Progenitor cell of endocrine pancreas (in vitro differentiated cells): ENCODE data around the gene SORCS2. TPM values are rescaled to one million over a fixed set of nuclear protein-coding genes. Genes with fewer than 3 reads are reported as not detected.

Experiments
- DNase-seq: peaks from one replicate; pipeline ENCODE4 v3.0.0; 2021; ENCODE audit warnings: low spot score; ENCODE audit not compliant: unreplicated experiment
- H3K27ac Mint-ChIP-seq: 2 replicates; pipeline ENCODE4 v1.8.0; 2021; ENCODE audit warnings: mild to moderate bottlenecking, moderate library complexity, mixed read lengths
- H3K27me3 Mint-ChIP-seq: 2 replicates; pipeline ENCODE4 v1.8.0; 2021; ENCODE audit warnings: mixed read lengths
- H3K36me3 Mint-ChIP-seq: 2 replicates; pipeline ENCODE4 v1.8.0; 2022; ENCODE audit warnings: mixed read lengths; ENCODE audit not compliant: insufficient read depth
- H3K4me1 Mint-ChIP-seq: 2 replicates; pipeline ENCODE4 v1.8.0; 2021; ENCODE audit warnings: low read depth, mixed read lengths
- H3K4me3 Mint-ChIP-seq: 2 replicates; pipeline ENCODE4 v1.8.0; 2021; ENCODE audit warnings: low read depth, mild to moderate bottlenecking, moderate library complexity, mixed read lengths
- H3K9me3 Mint-ChIP-seq: 2 replicates; pipeline ENCODE4 v1.8.0; 2021; ENCODE audit warnings: low read depth, mixed read lengths
- CTCF ChIP-seq: fragments of 200-600 bp; sonication (generic); IDR thresholded peaks from one replicate; pipeline ENCODE4 v1.5.0; 2021; ENCODE audit warnings: antibody characterized with exemption, mild to moderate bottlenecking; ENCODE audit not compliant: unreplicated experiment
- total RNA-seq: library from RNA; stranded (reverse); gene quantifications from 2 replicates; pipeline ENCODE4 v1.2.1, GENCODE V29; 2021

The SORCS2 gene
- total RNA-seq, 1 donor from 2014 or later: 2.2 TPM

GRCh38 chr4:7778510-7779431 lies 586.4 kb downstream of the SORCS2 start:
- no peak overlapping the region for H3K27ac Mint-ChIP-seq
- peaks cover 4% of the 10 kb centered on the region for H3K4me1 Mint-ChIP-seq
- TF ChIP-seq CTCF: no peak
- no peaks in the 10 kb centered on the region for H3K9me3 Mint-ChIP-seq
- H3K36me3 Mint-ChIP-seq: peaks cover 23% of the 10 kb centered on the region
- no peak overlapping the region for H3K4me3 Mint-ChIP-seq
- no peak for DNase-seq
- H3K27me3 Mint-ChIP-seq: no peaks in the 10 kb centered on the region

- Mint-ChIP-seq H3K27me3 (no peaks in the 10 kb centered on the region), H3K4me3 (no peak overlapping the region), H3K27ac (no peak overlapping the region), H3K9me3 (no peaks in the 10 kb centered on the region), H3K36me3 (peaks cover 23% of the 10 kb centered on the region), H3K4me1 (peaks cover 4% of the 10 kb centered on the region)
- no peak for TF ChIP-seq CTCF
- DNase-seq: no peak
These were observed 587.1 kb downstream of the SORCS2 start for GRCh38 chr4:7779432-7779768.

- Mint-ChIP-seq H3K27me3 (no peaks in the 10 kb centered on the region), H3K4me1 (no peaks in the 10 kb centered on the region), H3K36me3 (peaks cover 27% of the 10 kb centered on the region), H3K4me3 (no peak overlapping the region), H3K9me3 (no peaks in the 10 kb centered on the region), H3K27ac (no peak overlapping the region)
- no peak for TF ChIP-seq CTCF
- DNase-seq: no peak
These were observed 588.5 kb downstream of the SORCS2 start for GRCh38 chr4:7780751-7781348.

- H3K4me1 Mint-ChIP-seq: no peaks in the 10 kb centered on the region
- no peak overlapping the region for H3K4me3 Mint-ChIP-seq
- DNase-seq: no peak
- H3K9me3 Mint-ChIP-seq: no peaks in the 10 kb centered on the region
- TF ChIP-seq CTCF: no peak
- peaks cover 31% of the 10 kb centered on the region for H3K36me3 Mint-ChIP-seq
- H3K27me3 Mint-ChIP-seq: no peaks in the 10 kb centered on the region
- peak overlapping the region; percentile 74 for H3K27ac Mint-ChIP-seq
These were observed 589.0 kb downstream of the SORCS2 start for GRCh38 chr4:7781366-7781765.

- H3K36me3 Mint-ChIP-seq: peaks cover 27% of the 10 kb centered on the region
- H3K9me3 Mint-ChIP-seq: no peaks in the 10 kb centered on the region
- no peak for TF ChIP-seq CTCF
- H3K4me3 Mint-ChIP-seq: no peak overlapping the region
- H3K27me3 Mint-ChIP-seq: no peaks in the 10 kb centered on the region
- H3K27ac Mint-ChIP-seq: peak overlapping the region; percentile 10
- no peak for DNase-seq
- no peaks in the 10 kb centered on the region for H3K4me1 Mint-ChIP-seq
These were observed 589.7 kb downstream of the SORCS2 start for GRCh38 chr4:7781993-7782392.
